Hepatocyte (in vitro differentiated cells): ENCODE data around the gene KIAA0586. TPM values are rescaled to one million over a fixed set of nuclear protein-coding genes. Genes with fewer than 3 reads are reported as not detected.
"Not testable (repeated sequence)": the region's sequence is repeated elsewhere in the genome, so short reads cannot be mapped to it uniquely, and the experiment has no call there.

Source experiments
- DNase-seq: peaks from one replicate; pipeline ENCODE4 v3.0.0-alpha.2; 2016; ENCODE audit warnings: low spot score
- H2AFZ ChIP-seq: fragments of 200-600 bp; sonication (generic); 2 replicates; pipeline ENCODE4 v1.6.0; 2016; ENCODE audit warnings: antibody characterized with exemption, mild to moderate bottlenecking
- H3K27ac ChIP-seq: fragments of 200-600 bp; sonication (generic); 2 replicates; pipeline ENCODE4 v1.5.1; 2016; ENCODE audit warnings: mild to moderate bottlenecking
- H3K27me3 ChIP-seq: fragments of 200-600 bp; sonication (generic); 2 replicates; pipeline ENCODE4 v1.6.1; 2016
- H3K36me3 ChIP-seq: fragments of 200-600 bp; sonication (generic); replicated peaks from 2 replicates; pipeline ENCODE4 v1.5.1; 2016; ENCODE audit warnings: low read depth; ENCODE audit not compliant: insufficient read depth
- H3K4me1 ChIP-seq: fragments of 200-600 bp; sonication (generic); 2 replicates; pipeline ENCODE4 v1.5.1; 2016; ENCODE audit warnings: mild to moderate bottlenecking, moderate library complexity; ENCODE audit not compliant: insufficient read depth
- H3K4me2 ChIP-seq: fragments of 200-600 bp; sonication (generic); 2 replicates; pipeline ENCODE4 v1.6.0; 2016
- H3K4me3 ChIP-seq: fragments of 200-600 bp; sonication (generic); 2 replicates; pipeline ENCODE4 v1.5.1; 2016; ENCODE audit warnings: mild to moderate bottlenecking
- H3K79me2 ChIP-seq: fragments of 200-600 bp; sonication (generic); 2 replicates; pipeline ENCODE4 v1.6.0; 2017; ENCODE audit warnings: mild to moderate bottlenecking
- H3K9me2 ChIP-seq: fragments of 200-600 bp; sonication (generic); replicated peaks from 2 replicates; pipeline ENCODE4 v1.6.0; 2017; ENCODE audit warnings: mild to moderate bottlenecking; ENCODE audit not compliant: insufficient read depth
- H3K9me3 ChIP-seq: fragments of 200-600 bp; sonication (generic); 2 replicates; pipeline ENCODE4 v1.5.1; 2016; ENCODE audit warnings: low read depth, mild to moderate bottlenecking
- H4K20me1 ChIP-seq: fragments of 200-600 bp; sonication (generic); 2 replicates; pipeline ENCODE4 v1.6.0; 2016; ENCODE audit warnings: mild to moderate bottlenecking; ENCODE audit not compliant: insufficient read depth, poor library complexity, severe bottlenecking
- EZH2 ChIP-seq: fragments of 200-600 bp; sonication (generic); IDR thresholded peaks from 2 replicates; pipeline ENCODE4 v1.6.1; 2016; ENCODE audit warnings: antibody characterized with exemption, mild to moderate bottlenecking, borderline replicate concordance
- EZH2phosphoT487 ChIP-seq: fragments of 200-600 bp; sonication (generic); IDR thresholded peaks from one replicate; pipeline ENCODE4 v1.6.1; 2018; ENCODE audit warnings: antibody characterized with exemption, mild to moderate bottlenecking, low read depth, moderate library complexity; ENCODE audit not compliant: unreplicated experiment, severe bottlenecking
- WGBS: methylation state at CpG from one replicate; pipeline ENCODE4 v1.1.6; 2016; ENCODE audit warnings: low lambda C conversion rate; ENCODE audit errors: missing lambda C conversion rate; 5-methylcytosine and 5-hydroxymethylcytosine counted together
- polyA plus RNA-seq: library from polyadenylated mRNA; unstranded; fragments of >200 nt; fragmentation: Nextera tagmentation; extraction: Ambion mirVana; gene quantifications from 2 replicates; pipeline ENCODE4 v1.2.1, GENCODE V29; 2016
- total RNA-seq: library from RNA; depleted of rRNA; stranded (reverse); fragments of >200 nt; gene quantifications from 2 replicates; pipeline ENCODE4 v1.2.3, GENCODE V29; 2014
- TF ChIP-seq, protein P1 (sequence below): fragments of 200-600 bp; sonication (generic); IDR thresholded peaks from 2 replicates; pipeline ENCODE4 v1.5.1; 2016; ENCODE audit warnings: antibody characterized with exemption, mild to moderate bottlenecking; ENCODE audit not compliant: poor library complexity

The KIAA0586 gene
- total and polyA plus RNA-seq, 2 experiments from 2014 or later, result 7.3 to 21.4 TPM

DNA sequence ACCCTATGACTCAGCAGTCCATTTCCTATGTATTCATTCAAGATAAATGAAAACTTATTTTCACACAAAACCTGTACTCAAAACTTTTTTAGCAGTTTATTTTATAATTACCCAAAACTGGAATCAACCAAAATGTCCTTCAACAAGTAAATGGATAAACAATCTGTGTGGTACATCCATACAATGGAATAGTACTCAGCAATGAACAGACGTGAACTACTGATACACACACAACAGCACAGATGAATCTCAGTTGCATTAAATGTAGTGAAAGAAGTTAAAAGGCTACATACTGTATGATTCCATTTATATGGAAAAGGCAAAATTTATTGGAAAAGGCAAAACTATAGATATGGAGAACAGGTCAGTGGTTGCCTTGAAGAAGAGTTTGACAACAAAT is 90.1 kb downstream of the KIAA0586 start:
- Histone ChIP-seq H2AFZ (no peak overlapping the region), H3K9me2 (no peaks in the 10 kb centered on the region), H4K20me1 (no peaks in the 10 kb centered on the region), H3K27me3 (no peaks in the 10 kb centered on the region), H3K4me1 (no peaks in the 10 kb centered on the region), H3K4me2 (no peak overlapping the region), H3K27ac (no peak overlapping the region), H3K4me3 (no peak overlapping the region), H3K9me3 (no peaks in the 10 kb centered on the region), H3K36me3 (no peaks in the 10 kb centered on the region), H3K79me2 (no peaks in the 10 kb centered on the region)
- TF ChIP-seq EZH2phosphoT487 (no peak), EZH2 (no peak)
- TF ChIP-seq, protein P1, sequence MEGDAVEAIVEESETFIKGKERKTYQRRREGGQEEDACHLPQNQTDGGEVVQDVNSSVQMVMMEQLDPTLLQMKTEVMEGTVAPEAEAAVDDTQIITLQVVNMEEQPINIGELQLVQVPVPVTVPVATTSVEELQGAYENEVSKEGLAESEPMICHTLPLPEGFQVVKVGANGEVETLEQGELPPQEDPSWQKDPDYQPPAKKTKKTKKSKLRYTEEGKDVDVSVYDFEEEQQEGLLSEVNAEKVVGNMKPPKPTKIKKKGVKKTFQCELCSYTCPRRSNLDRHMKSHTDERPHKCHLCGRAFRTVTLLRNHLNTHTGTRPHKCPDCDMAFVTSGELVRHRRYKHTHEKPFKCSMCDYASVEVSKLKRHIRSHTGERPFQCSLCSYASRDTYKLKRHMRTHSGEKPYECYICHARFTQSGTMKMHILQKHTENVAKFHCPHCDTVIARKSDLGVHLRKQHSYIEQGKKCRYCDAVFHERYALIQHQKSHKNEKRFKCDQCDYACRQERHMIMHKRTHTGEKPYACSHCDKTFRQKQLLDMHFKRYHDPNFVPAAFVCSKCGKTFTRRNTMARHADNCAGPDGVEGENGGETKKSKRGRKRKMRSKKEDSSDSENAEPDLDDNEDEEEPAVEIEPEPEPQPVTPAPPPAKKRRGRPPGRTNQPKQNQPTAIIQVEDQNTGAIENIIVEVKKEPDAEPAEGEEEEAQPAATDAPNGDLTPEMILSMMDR, result no peak
- DNase-seq, result no peak
- 97% methylated on average over 1 of the region's 1 CpG for WGBS

DNA sequence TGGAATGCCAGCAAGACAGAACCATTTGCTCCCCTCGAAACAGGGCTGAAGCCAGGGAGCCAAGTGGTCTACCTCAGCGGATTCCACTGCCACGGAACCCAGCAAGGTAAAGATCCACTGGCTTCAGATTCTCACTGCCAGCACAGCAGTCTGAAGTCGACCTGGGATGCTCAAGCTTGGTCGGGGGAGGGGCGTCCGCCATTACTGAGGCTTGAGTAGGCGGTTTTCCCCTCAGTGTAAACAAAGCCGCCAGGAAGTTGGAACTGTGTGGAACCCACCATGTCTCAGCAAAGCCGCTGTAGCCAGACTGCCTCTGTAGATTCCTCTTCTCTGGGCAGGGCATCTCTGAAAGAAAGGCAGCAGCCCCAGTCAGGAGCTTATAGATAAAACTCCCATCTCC is 98.2 kb downstream of the KIAA0586 start:
- H3K27me3 ChIP-seq, H3K4me2 ChIP-seq, H3K36me3 ChIP-seq, H3K79me2 ChIP-seq, H3K4me1 ChIP-seq, H3K9me3 ChIP-seq, H4K20me1 ChIP-seq, H3K4me3 ChIP-seq, H3K27ac ChIP-seq, DNase-seq, H3K9me2 ChIP-seq, H2AFZ ChIP-seq: not testable (repeated sequence)
- 96% methylated on average over 10 of the region's 10 CpGs for WGBS

DNA sequence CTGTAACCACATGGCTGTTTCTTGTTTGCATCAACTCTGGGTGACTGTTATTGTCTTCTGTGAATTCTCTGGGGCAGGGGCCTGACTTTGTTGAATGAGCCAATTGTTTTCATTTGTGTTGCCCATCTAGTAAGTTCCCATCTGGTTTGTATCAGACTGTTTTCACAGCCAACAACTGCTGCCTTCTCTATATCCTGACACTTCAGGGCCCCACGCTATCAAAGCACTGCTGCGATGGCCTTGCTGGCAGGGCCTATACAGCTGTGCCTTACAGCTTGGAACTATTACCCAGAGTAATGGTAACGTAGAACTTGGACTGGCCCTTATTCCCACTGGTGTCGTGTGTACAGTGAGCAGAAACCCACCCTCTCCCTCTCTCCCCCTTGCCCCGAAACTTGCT is 105.9 kb downstream of the KIAA0586 start:
- WGBS, result 53% methylated on average over 5 of the region's 5 CpGs
- H3K4me2 ChIP-seq, result peak overlapping the region; percentile 22
- TF ChIP-seq EZH2phosphoT487, result no peak
- TF ChIP-seq EZH2, result no peak
- no peaks in the 10 kb centered on the region for H3K9me3 ChIP-seq
- no peaks in the 10 kb centered on the region for H3K79me2 ChIP-seq
- H3K27ac ChIP-seq, result peak overlapping the region; percentile 46
- H3K9me2 ChIP-seq, result no peaks in the 10 kb centered on the region
- no peak overlapping the region for H2AFZ ChIP-seq
- no peaks in the 10 kb centered on the region for H4K20me1 ChIP-seq
- DNase-seq, result peak; percentile 19
- no peaks in the 10 kb centered on the region for H3K36me3 ChIP-seq
- peaks cover 9% of the 10 kb centered on the region for H3K4me1 ChIP-seq
- H3K27me3 ChIP-seq, result no peaks in the 10 kb centered on the region
- H3K4me3 ChIP-seq, result no peak overlapping the region

DNA sequence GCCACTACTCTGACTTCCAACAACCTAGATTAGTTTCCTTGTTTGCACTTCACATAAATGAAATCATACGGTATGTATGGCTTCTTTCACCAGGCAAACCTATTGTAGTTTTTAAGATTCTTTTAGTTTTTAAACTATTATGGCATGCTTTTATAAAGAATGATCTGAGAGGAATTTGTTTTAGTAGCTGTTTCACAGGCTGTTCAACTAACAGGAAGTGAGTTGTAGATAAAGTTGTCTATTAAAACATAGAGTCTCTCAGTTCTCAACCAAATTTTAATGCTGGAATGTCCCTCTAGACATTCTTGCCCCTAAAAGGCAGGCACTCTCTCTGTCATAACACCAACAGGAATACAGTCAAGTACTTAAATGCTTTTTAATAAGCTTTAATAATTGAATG is 107.5 kb downstream of the KIAA0586 start:
- Histone ChIP-seq H3K4me1 (peaks cover 9% of the 10 kb centered on the region), H3K9me2 (no peaks in the 10 kb centered on the region), H3K27me3 (no peaks in the 10 kb centered on the region), H4K20me1 (no peaks in the 10 kb centered on the region), H3K9me3 (no peaks in the 10 kb centered on the region), H2AFZ (peak overlapping the region; percentile 29), H3K4me3 (no peak overlapping the region), H3K36me3 (no peaks in the 10 kb centered on the region), H3K79me2 (no peaks in the 10 kb centered on the region), H3K27ac (peak overlapping the region; percentile 46), H3K4me2 (peak overlapping the region; percentile 11)
- DNase-seq, result no peak
- 20% methylated on average over 1 of the region's 1 CpG for WGBS
- no peak for TF ChIP-seq EZH2phosphoT487
- no peak for TF ChIP-seq EZH2
- TF ChIP-seq, protein P1, result no peak
